A673 (cell line): ENCODE results near the gene WNT6.

Experiments used
- CTCF ChIP-seq: fragments of 300-800, 200-600 bp; sonication (generic); conservative IDR thresholded peaks from 2 replicates; pipeline ENCODE4 v1.5.1; 2017; ENCODE audit warnings: low read depth, mild to moderate bottlenecking, antibody characterized with exemption, low read length, moderate library complexity, mixed read lengths
- EZH2 ChIP-seq: fragments of 200-600 bp; sonication (generic); IDR thresholded peaks from 2 replicates; pipeline ENCODE4 v1.6.1; 2017; ENCODE audit warnings: borderline replicate concordance, low read depth, mild to moderate bottlenecking, mixed read lengths, antibody characterized with exemption, low read length; ENCODE audit not compliant: poor library complexity, severe bottlenecking

- no peak for TF ChIP-seq CTCF
- TF ChIP-seq EZH2: no peak
Observed at GRCh38 chr2:218824004-218824403, 35.6 kb upstream of the WNT6 start.
